ENCODE measurements around the gene EP400.

Gene EP400

DNA sequence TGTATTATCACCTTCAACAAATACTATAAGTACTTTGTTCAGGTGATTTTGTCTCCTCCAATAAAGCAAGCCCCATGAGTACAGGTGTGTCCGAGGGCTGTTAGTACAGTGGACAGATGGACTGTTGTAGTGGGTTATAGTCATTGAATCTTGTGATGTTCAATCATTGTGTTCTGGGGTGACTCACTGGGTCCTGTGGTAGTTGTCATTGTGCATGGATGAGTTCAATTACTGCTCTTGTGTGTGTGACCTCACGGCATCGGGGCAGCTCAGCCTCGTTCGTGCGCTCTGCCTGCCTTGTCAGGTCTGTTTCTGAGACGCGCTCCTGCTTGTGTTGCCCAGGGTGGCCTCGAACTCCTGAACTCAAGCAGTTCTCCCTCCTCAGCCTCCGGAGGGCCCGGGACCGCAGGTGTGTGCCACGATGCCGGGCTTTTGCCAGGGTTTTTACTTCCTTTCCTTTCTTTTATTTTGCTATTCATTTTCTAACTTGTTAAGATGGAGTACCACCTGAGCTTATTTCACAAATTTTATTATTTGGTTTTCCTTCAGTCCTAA, 122.2 kb downstream of the EP400 start:
- TF ChIP-seq CTCF (conservative IDR thresholded peaks at IDR 0.05) (no peak), ZFX (IDR thresholded peaks at IDR 0.05) (no peak)
- no peak overlapping the region for H3K27ac ChIP-seq

DNA sequence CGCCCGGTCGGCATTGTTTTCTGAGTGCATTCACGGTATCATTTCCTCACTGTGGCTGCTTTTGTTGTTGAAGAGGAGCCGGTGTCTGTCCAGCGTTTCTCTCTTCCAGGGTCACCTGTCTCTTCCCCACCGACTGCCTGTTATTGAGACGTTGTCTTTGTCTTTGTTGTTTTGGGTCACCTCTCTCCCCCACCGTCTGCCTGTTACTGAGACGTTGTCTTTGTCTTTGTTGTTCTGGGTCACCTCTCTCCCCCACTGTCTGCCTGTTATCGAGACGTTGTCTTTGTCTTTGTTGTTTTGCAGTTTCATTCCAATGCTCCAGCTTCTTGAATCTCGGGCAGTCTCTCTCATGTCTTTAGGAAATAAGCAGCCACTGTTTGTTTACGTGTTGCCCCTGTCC, 124.5 kb downstream of the EP400 start:
- H3K27ac ChIP-seq: no peak overlapping the region
- TF ChIP-seq CTCF (conservative IDR thresholded peaks at IDR 0.05): no peak
- TF ChIP-seq ZFX (IDR thresholded peaks at IDR 0.05): no peak

- no peak overlapping the region for H3K27ac ChIP-seq
Observed at GRCh38 chr12:132075026-132075713, 125.4 kb downstream of the EP400 start.

DNA sequence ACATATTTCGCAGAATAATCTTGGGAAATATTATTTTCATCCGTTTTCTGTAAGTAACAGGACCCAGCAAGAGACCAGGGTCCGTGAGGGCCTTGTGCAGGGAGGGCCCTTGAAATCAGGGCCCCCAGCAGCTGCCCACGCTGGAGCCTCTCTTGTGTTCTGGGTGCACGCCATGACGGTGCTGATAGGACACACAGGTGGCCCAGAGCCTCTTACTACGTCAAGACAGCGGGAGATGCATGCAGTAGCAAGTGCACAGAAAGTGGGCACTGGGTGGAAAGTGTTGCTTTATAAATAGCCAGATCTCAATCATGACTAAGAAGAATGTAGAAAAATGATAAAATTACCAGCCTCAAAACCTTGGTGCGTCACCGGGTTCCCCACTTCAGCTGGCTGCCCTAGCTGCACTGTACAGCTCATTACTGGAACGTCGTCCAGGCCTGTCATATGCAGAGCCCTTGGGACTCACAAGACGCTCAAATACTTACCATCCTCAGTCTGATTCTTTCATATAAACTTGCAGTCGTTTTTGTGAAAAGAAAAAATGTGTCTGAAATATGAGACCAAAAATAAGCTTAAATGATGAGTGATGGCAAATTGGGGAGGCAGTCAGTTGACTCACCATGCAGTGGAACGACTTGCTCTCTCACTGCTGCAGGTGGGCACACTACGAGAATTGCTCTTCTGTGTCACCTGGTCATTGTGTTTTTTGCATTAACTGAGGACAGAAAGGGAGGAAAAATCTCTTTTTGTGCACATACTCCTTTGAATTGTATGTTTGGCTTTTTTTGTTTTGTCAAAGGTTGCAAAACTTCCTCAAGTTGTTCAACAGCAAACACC, 126.2 kb downstream of the EP400 start:
- TF ChIP-seq ZFX (IDR thresholded peaks at IDR 0.05): no peak
- no peak; the same call in 1 of the 2 replicates for TF ChIP-seq CTCF (conservative IDR thresholded peaks at IDR 0.05)
- no peak overlapping the region for H3K27ac ChIP-seq

More at GRCh38 chr12:132075026-132075713, 125.4 kb downstream of the EP400 start:
- no peak; the same call in 1 of the 2 replicates for TF ChIP-seq CTCF (conservative IDR thresholded peaks at IDR 0.05)
- no peak for TF ChIP-seq ZFX (IDR thresholded peaks at IDR 0.05)

DNA sequence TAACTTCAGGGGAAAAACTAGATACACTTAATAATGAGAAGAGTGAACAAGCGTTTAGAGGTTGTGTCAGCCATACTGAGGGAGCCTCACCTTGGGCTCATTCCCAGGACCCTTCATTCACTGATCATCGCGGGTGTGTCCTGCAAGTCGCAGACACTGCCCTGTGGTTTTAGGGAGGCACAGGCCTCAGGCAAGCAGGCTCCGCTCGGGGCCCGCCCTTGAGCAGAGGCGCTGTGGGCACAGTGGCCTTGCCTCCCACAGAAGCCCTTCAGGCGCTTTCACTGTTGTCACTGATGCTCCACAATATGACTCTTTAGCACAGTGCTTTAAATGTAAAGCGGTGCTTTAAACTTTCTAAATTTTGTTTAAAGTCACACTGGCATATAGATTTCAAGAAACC, 127.0 kb downstream of the EP400 start:
- no peak for TF ChIP-seq CTCF (conservative IDR thresholded peaks at IDR 0.05)
- TF ChIP-seq ZFX (IDR thresholded peaks at IDR 0.05): no peak
- no peak overlapping the region for H3K27ac ChIP-seq

DNA sequence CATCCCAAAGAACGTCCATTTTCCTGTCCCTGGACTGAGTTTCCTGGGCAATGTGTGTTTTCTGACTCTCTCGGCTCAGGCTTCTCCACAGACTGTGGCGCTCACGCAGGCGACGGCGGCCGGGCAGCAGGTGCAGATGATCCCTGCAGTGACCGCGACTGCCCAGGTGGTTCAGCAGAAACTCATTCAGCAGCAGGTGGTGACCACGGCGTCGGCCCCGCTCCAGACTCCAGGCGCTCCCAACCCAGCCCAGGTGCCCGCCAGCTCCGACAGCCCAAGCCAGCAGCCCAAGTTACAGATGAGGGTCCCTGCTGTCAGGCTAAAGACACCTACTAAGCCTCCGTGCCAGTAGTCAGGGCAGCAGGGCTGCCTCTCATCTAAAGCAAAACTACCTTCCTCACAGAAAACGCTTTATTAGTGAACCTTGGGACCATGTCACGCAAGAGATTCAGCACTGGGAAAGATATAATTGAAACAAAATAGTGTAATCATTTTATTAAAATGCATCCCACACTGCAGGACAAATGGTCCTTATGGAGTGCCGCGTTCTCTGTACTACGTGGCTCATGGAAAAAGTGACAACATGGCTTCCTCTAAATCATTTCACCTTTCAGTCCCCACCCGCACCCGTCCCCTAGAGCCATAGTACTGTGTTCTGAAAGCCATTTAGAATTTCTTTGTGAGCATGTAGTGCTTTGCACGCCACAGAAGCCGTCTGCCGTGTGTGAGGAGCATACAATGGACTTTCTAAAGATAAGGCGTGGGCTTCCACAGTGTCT, 127.8 kb downstream of the EP400 start:
- no peak for TF ChIP-seq ZFX (IDR thresholded peaks at IDR 0.05)
- no peak for TF ChIP-seq CTCF (conservative IDR thresholded peaks at IDR 0.05)
- no peak overlapping the region for H3K27ac ChIP-seq
